Islet precursor cell (in vitro differentiated cells): Measurements from ENCODE around the gene CNIH4.
"Not testable (repeated sequence)": the region's sequence is repeated elsewhere in the genome, so short reads cannot be mapped to it uniquely, and the experiment has no call there.

Experiments used
- DNase-seq: peaks from one replicate; pipeline ENCODE4 v3.0.0-alpha.2; 2018

Gene CNIH4

GRCh38 chr1:224349716-224350115 is 7.0 kb upstream of the CNIH4 start:
- DNase-seq, result not testable (repeated sequence)

GRCh38 chr1:224352436-224353085 is 4.1 kb upstream of the CNIH4 start:
- not testable (repeated sequence) for DNase-seq

- DNase-seq, result no peak
These were observed 2.4 kb upstream of the CNIH4 start for GRCh38 chr1:224353975-224354925.

GRCh38 chr1:224357626-224358124 is 996 bp downstream of the CNIH4 start:
- DNase-seq, result no peak

GRCh38 chr1:224358237-224358636 is 1.6 kb downstream of the CNIH4 start:
- no peak for DNase-seq

- DNase-seq, result no peak
These were observed 2.5 kb downstream of the CNIH4 start for GRCh38 chr1:224359207-224359606.

GRCh38 chr1:224368409-224368808 is 11.7 kb downstream of the CNIH4 start:
- DNase-seq, result no peak

- DNase-seq, result no peak
These were observed 16.4 kb downstream of the CNIH4 start for GRCh38 chr1:224373008-224373590.

- no peak for DNase-seq
These were observed 18.4 kb downstream of the CNIH4 start for GRCh38 chr1:224375059-224375458.

GRCh38 chr1:224377676-224378006 is 21.0 kb downstream of the CNIH4 start:
- DNase-seq, result no peak

GRCh38 chr1:224378855-224379631 is 22.4 kb downstream of the CNIH4 start:
- no peak for DNase-seq

GRCh38 chr1:224380003-224380402 is 23.3 kb downstream of the CNIH4 start:
- DNase-seq, result no peak

- no peak for DNase-seq
These were observed 25.3 kb downstream of the CNIH4 start for GRCh38 chr1:224381880-224382548.

- DNase-seq, result no peak
These were observed 26.5 kb downstream of the CNIH4 start for GRCh38 chr1:224383218-224383617.

- DNase-seq, result no peak
These were observed 30.7 kb downstream of the CNIH4 start for GRCh38 chr1:224387302-224387912.

GRCh38 chr1:224387943-224388342 is 31.3 kb downstream of the CNIH4 start:
- no peak for DNase-seq

GRCh38 chr1:224390517-224390916 is 33.8 kb downstream of the CNIH4 start:
- DNase-seq, result no peak

GRCh38 chr1:224392411-224393249 is 36.0 kb downstream of the CNIH4 start:
- DNase-seq, result no peak

- DNase-seq, result no peak
These were observed 36.6 kb downstream of the CNIH4 start for GRCh38 chr1:224393294-224393693.

GRCh38 chr1:224399887-224400286 is 43.2 kb downstream of the CNIH4 start:
- no peak for DNase-seq

GRCh38 chr1:224402472-224403036 is 45.9 kb downstream of the CNIH4 start:
- no peak for DNase-seq
